Lower lobe of right lung (tissue), 2 donors: ENCODE measurements around the gene NUP214. TPM values are rescaled to one million over a fixed set of nuclear protein-coding genes. Genes with fewer than 3 reads are reported as not detected.

ENCODE experiments used
- ATAC-seq, 2 donors: fragments of 200-7000 bp; cut with Tn5 transposase; one replicate each; pipeline ENCODE4 v1.9.1; 2020 to 2022; ENCODE audit warnings: mild to moderate bottlenecking in 2 of 2, moderate library complexity in 2 of 2
- DNase-seq: peaks from one replicate; pipeline ENCODE4 v3.0.0-alpha.2; 2020
- H3K27ac ChIP-seq: fragments of 200-600 bp; one replicate; pipeline ENCODE4 v1.8.0; 2022
- H3K27me3 ChIP-seq: fragments of 200-600 bp; one replicate; pipeline ENCODE4 v1.8.0; 2022; ENCODE audit warnings: low read depth
- H3K36me3 ChIP-seq: fragments of 200-600 bp; one replicate; pipeline ENCODE4 v1.8.0; 2022; ENCODE audit warnings: mild to moderate bottlenecking
- H3K4me1 ChIP-seq: fragments of 200-600 bp; one replicate; pipeline ENCODE4 v1.8.0; 2022
- H3K4me3 ChIP-seq: fragments of 200-600 bp; one replicate; pipeline ENCODE4 v1.8.0; 2022; ENCODE audit warnings: mild to moderate bottlenecking
- H3K9me3 ChIP-seq: fragments of 200-600 bp; one replicate; pipeline ENCODE4 v1.8.0; 2022
- intact Hi-C: fragments of 100-400 bp; cut with DNase I; formaldehyde crosslinking; loops from one replicate; pipeline ENCODE4 v1.11.0; 2022
- total RNA-seq: library from RNA; stranded (reverse); fragmentation: NEBNext Ultra II Directional; extraction: Animal tissue kit (Norgen Biotek cat#: 25700); gene quantifications from one replicate; pipeline ENCODE4 v1.2.1, GENCODE V29; 2021
- TF ChIP-seq, protein P1 (sequence below): fragments of 200-600 bp; IDR thresholded peaks from one replicate; pipeline ENCODE4 v1.8.0; 2022; ENCODE audit warnings: antibody characterized with exemption, mild to moderate bottlenecking
- donor health status: DM: no; HTN: yes; CAD: no; lungs with severe emphysema.

Gene NUP214
- total RNA-seq, 1 donor from 2014 or later: 61.4 TPM

- intact Hi-C loops: no loop called here
- ATAC-seq (peak in 1 of 2 donors; percentile 28), DNase-seq (peak; percentile 89)
- H3K4me3 ChIP-seq: peak within 1 kb of the TSS; percentile 76
- TF ChIP-seq, protein P1, sequence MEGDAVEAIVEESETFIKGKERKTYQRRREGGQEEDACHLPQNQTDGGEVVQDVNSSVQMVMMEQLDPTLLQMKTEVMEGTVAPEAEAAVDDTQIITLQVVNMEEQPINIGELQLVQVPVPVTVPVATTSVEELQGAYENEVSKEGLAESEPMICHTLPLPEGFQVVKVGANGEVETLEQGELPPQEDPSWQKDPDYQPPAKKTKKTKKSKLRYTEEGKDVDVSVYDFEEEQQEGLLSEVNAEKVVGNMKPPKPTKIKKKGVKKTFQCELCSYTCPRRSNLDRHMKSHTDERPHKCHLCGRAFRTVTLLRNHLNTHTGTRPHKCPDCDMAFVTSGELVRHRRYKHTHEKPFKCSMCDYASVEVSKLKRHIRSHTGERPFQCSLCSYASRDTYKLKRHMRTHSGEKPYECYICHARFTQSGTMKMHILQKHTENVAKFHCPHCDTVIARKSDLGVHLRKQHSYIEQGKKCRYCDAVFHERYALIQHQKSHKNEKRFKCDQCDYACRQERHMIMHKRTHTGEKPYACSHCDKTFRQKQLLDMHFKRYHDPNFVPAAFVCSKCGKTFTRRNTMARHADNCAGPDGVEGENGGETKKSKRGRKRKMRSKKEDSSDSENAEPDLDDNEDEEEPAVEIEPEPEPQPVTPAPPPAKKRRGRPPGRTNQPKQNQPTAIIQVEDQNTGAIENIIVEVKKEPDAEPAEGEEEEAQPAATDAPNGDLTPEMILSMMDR: peak; percentile 13
- H3K4me1 ChIP-seq: peaks cover 35% of the 10 kb centered on the region
- H3K36me3 ChIP-seq: no peaks in the 10 kb centered on the region
- no peaks in the 10 kb centered on the region for H3K9me3 ChIP-seq
- H3K27me3 ChIP-seq: peaks cover 10% of the 10 kb centered on the region
- H3K27ac ChIP-seq: peak within 1 kb of the TSS; percentile 89
Measured at GRCh38 chr9:131276094-131276888, 150.9 kb downstream of the NUP214 start, which contains the start of gene FAM78A. FAM78A (minus strand) TSS chr9:131276510; CDS start chr9:131276179, 331 bp downstream.

- Histone ChIP-seq H3K4me3 (peak overlapping the region; percentile 76), H3K36me3 (no peaks in the 10 kb centered on the region), H3K27me3 (peaks cover 16% of the 10 kb centered on the region), H3K27ac (peak overlapping the region; percentile 89), H3K9me3 (no peaks in the 10 kb centered on the region), H3K4me1 (peaks cover 29% of the 10 kb centered on the region)
- intact Hi-C loops: no loop called here
- DNase-seq: no peak
- no peak for ATAC-seq
- TF ChIP-seq, protein P1: no peak
Measured at GRCh38 chr9:131276891-131277286, 151.5 kb downstream of the NUP214 start.

DNA sequence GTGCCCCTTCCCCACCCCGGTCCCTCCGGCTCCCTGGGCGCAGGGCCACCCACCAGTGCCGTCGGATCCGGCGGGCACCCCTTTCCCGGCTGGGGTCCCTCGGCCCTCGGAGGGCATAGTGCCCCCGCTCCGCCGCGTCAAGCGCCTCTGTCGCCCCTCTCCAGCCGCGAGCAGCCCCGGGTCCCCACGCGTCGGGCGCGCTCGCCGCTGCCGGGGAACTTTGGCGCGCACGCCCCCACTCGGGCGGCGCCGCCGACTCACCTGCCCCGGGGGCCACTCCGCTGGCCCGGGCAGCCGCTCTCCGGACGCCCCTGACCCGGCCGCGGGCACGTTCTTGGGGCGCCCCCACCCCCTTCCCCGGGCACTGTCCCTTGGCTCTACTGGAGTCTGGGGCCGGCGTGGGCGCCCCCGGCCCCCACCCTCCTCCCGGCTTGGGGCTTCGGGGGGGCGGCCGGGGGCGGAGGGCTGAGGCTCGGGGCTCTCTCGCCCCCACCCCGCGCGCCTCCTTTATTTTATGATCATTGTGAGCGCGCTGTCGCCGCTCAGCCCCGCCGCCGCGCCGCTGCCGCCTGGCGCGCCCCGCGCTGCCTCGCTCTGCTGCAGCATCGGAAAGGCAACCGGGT is 152.0 kb downstream of the NUP214 start:
- DNase-seq: no peak
- Histone ChIP-seq H3K4me3 (peak overlapping the region; percentile 76), H3K36me3 (no peaks in the 10 kb centered on the region), H3K27ac (peak overlapping the region; percentile 89), H3K27me3 (peaks cover 21% of the 10 kb centered on the region), H3K4me1 (peaks cover 26% of the 10 kb centered on the region), H3K9me3 (no peaks in the 10 kb centered on the region)
- TF ChIP-seq, protein P1: no peak
- no peak for ATAC-seq
- intact Hi-C loops: no loop called here

DNA sequence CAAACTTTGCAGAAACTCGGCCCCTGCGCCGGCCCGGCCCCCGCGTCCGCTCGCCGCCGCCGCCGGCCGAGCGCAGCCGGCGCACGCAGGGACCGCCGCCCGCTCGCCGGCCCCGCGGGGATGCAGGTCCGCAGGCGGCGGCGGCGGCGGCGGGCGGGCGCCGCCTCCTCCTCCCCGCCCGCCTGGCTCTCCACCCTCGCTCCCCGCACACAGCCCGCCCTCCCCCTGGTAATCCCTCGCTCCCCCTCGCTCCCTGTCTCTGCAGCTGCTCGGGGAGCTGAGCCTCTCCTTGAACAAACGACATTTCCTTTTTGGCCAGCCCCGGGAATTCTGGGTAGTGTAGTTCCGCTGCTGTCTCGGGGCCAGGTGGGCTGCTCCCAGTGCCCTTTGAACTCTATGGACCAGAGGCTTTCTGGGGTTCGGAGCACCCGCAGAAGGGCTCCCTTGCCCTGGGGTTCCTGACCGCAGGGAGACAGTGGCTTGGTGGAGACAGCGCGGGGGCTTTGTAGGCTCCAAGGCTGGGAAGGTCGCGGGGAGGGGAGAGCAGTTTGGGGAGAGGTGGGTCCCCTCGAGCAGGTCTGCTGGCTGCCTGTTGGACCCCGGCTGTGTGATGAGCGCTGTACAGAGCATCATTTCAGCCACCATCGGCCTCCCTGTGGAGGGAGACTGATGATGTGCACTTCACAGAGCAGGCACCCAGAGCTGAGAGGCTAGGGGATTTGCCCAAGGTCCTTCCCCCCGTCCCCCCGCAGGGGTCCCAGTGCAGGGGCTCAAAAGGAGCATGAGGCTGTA is 152.7 kb downstream of the NUP214 start:
- ATAC-seq: peak; percentile 74 to 76
- Histone ChIP-seq H3K27ac (peak overlapping the region; percentile 89), H3K27me3 (peaks cover 28% of the 10 kb centered on the region), H3K9me3 (no peaks in the 10 kb centered on the region), H3K4me1 (peaks cover 22% of the 10 kb centered on the region), H3K36me3 (no peaks in the 10 kb centered on the region), H3K4me3 (peak overlapping the region; percentile 76)
- peak; percentile 80 for DNase-seq
- intact Hi-C loops: no loop called here
- TF ChIP-seq, protein P1: no peak

GRCh38 chr9:131278702-131279111 is 153.3 kb downstream of the NUP214 start:
- TF ChIP-seq, protein P1: no peak
- no peaks in the 10 kb centered on the region for H3K36me3 ChIP-seq
- peaks cover 17% of the 10 kb centered on the region for H3K4me1 ChIP-seq
- no peak overlapping the region for H3K4me3 ChIP-seq
- ATAC-seq (no peak), DNase-seq (no peak)
- intact Hi-C loops: no loop called here
- peaks cover 28% of the 10 kb centered on the region for H3K27me3 ChIP-seq
- H3K9me3 ChIP-seq: no peaks in the 10 kb centered on the region
- H3K27ac ChIP-seq: peak overlapping the region; percentile 47
